ENCODE measurements around the gene ADH5.

- no peak for TF ChIP-seq POLR2AphosphoS5 (IDR thresholded peaks at IDR 0.05; ENCODE audit: low read depth, low read length)
- TF ChIP-seq CTCF (IDR thresholded peaks at IDR 0.05 in 2 of 3, conservative IDR thresholded peaks at IDR 0.05 in 1 of 3; ENCODE audit: borderline replicate concordance in 1 of 3, insufficient read depth in 1 of 3, low read depth in 2 of 3, low read length in 2 of 3), result no peak
- TF ChIP-seq MAX (IDR thresholded peaks at IDR 0.05), result no peak
- no peak for TF ChIP-seq EZH2 (IDR thresholded peaks at IDR 0.05)
- no peak for TF ChIP-seq POLR2A (IDR thresholded peaks at IDR 0.05; ENCODE audit: borderline replicate concordance, extremely low read depth, insufficient read depth, insufficient read length)
- TF ChIP-seq SP1 (IDR thresholded peaks at IDR 0.05; ENCODE audit: low read depth), result no peak
- TF ChIP-seq EZH2phosphoT487 (IDR thresholded peaks at IDR 0.05; ENCODE audit: borderline replicate concordance), result no peak
Observed at GRCh38 chr4:99029852-99030251, 58.7 kb downstream of the ADH5 start.

Data from HCT116 (cell line).